Upper lobe of left lung (tissue), 6 donors: ENCODE data around the gene TMEM178B. TPM values are rescaled to one million over a fixed set of nuclear protein-coding genes. Genes with fewer than 3 reads are reported as not detected.

Source experiments
- ATAC-seq, 2 donors: fragments of 200-7000 bp; cut with Tn5 transposase; one replicate each; pipeline ENCODE4 v1.9.1; 2022; ENCODE audit warnings: mild to moderate bottlenecking in 2 of 2, moderate library complexity in 2 of 2; ENCODE audit not compliant: low FRiP score in 2 of 2
- DNase-seq, 2 donors: peaks; one replicate each; pipeline ENCODE4 v3.0.0-alpha.2; 2019 to 2020
- H3K27ac ChIP-seq, 4 donors: fragments of 200-600 bp; sonication (generic); one replicate each; pipeline ENCODE4 v1.5.1; 2016 to 2019
- H3K27me3 ChIP-seq, 4 donors: fragments of 200-600 bp; sonication (generic); one replicate each; pipeline ENCODE4 v1.5.1; 2017 to 2019
- H3K36me3 ChIP-seq, 4 donors: fragments of 200-600 bp; sonication (generic); one replicate each; pipeline ENCODE4 v1.5.1; 2016 to 2019
- H3K4me1 ChIP-seq, 4 donors: fragments of 200-600 bp; sonication (generic); one replicate each; pipeline ENCODE4 v1.5.1; 2018 to 2019
- H3K4me3 ChIP-seq, 4 donors: fragments of 200-600 bp; sonication (generic); one replicate each; pipeline ENCODE4 v1.5.1; 2017 to 2019; ENCODE audit warnings: mild to moderate bottlenecking in 2 of 4, moderate library complexity in 1 of 4
- H3K9me3 ChIP-seq, 4 donors: fragments of 200-600 bp; sonication (generic); one replicate each; pipeline ENCODE4 v1.5.1; 2018 to 2019
- EP300 ChIP-seq, 4 donors: sonication (generic); formaldehyde crosslinking; IDR thresholded peaks; one replicate each; pipeline ENCODE4 v1.5.1; 2017; ENCODE audit warnings: antibody characterized with exemption in 4 of 4, control low read depth in 2 of 4
- POLR2A ChIP-seq, 4 donors: fragments of 450-650 bp; IDR thresholded peaks; one replicate each; pipeline ENCODE4 v1.5.1; 2016 to 2017; ENCODE audit warnings: antibody characterized with exemption in 4 of 4, mild to moderate bottlenecking in 2 of 4
- POLR2AphosphoS5 ChIP-seq, 2 donors: sonication (generic); formaldehyde crosslinking; IDR thresholded peaks; one replicate each; pipeline ENCODE4 v1.5.1; 2017; ENCODE audit warnings: antibody characterized with exemption in 2 of 2
- WGBS, 2 donors: methylation state at CpG; one replicate each; pipeline ENCODE4 v1.1.5; 2017 to 2018; 5-methylcytosine and 5-hydroxymethylcytosine counted together
- total RNA-seq, 6 donors: library from RNA; depleted of rRNA in 4 of 6; stranded (reverse); fragments of >200 nt in 4 of 6; gene quantifications; one replicate each; pipeline versions ENCODE4 v1.1.0 to v1.2.1, GENCODE V29; 2016 to 2021
- TF ChIP-seq, protein P1 (sequence below), 6 experiments: fragments of 450-650 bp in 4 of 6; fragments of 200-600 bp in 2 of 6; sonication (generic) in 2 of 6; IDR thresholded peaks; one replicate each; pipeline ENCODE4 v1.5.1; 2016 to 2019; ENCODE audit warnings: antibody characterized with exemption in 6 of 6
- donor health status: DM: no; HTN: no; CAD: no; lungs with moderate emphysema.
- donor health status: DM: no; HTN: yes; CAD: no; lungs with severe emphysema.

TMEM178B gene
- total RNA-seq, 6 donors from 2014 or later = under 0.01 to 1.4 (median 0.32) TPM

DNA sequence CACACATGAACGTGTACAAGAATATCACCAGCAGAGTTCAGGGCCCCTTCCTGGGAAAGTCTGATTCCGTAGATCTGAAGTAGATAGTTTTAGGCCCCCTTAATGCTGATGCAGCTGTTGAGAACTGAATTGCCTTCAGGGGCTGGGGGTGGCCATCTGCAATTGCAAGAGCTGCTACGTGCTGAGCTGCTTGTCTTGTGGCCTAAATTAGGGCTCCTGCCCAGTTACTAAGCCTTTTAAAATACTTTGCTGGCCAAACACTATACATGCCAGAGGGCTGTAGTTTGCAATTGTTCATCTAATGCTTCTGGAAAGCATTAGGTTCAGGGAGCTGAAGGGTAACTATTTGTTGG lies 71.7 kb downstream of the TMEM178B start:
- H3K4me3 ChIP-seq = no peak overlapping the region
- H3K27ac ChIP-seq = no peak overlapping the region
- DNase-seq (no peak), ATAC-seq (no peak)
- TF ChIP-seq, protein P1, sequence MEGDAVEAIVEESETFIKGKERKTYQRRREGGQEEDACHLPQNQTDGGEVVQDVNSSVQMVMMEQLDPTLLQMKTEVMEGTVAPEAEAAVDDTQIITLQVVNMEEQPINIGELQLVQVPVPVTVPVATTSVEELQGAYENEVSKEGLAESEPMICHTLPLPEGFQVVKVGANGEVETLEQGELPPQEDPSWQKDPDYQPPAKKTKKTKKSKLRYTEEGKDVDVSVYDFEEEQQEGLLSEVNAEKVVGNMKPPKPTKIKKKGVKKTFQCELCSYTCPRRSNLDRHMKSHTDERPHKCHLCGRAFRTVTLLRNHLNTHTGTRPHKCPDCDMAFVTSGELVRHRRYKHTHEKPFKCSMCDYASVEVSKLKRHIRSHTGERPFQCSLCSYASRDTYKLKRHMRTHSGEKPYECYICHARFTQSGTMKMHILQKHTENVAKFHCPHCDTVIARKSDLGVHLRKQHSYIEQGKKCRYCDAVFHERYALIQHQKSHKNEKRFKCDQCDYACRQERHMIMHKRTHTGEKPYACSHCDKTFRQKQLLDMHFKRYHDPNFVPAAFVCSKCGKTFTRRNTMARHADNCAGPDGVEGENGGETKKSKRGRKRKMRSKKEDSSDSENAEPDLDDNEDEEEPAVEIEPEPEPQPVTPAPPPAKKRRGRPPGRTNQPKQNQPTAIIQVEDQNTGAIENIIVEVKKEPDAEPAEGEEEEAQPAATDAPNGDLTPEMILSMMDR (IDR thresholded peaks at IDR 0.05) = no peak
- TF ChIP-seq EP300 (IDR thresholded peaks at IDR 0.05) (no peak), POLR2AphosphoS5 (IDR thresholded peaks at IDR 0.05) (no peak), POLR2A (IDR thresholded peaks at IDR 0.05) (no peak)
- no peaks in the 10 kb centered on the region for H3K27me3 ChIP-seq
- no peaks in the 10 kb centered on the region for H3K4me1 ChIP-seq
- 42 to 55% methylated on average over 2 to 3 of the region's 3 CpGs for WGBS, 2 donors
- no peaks in the 10 kb centered on the region for H3K36me3 ChIP-seq
- H3K9me3 ChIP-seq = peaks cover 0 to 6% (median 0%) of the 10 kb centered on the region in 4 donors

DNA sequence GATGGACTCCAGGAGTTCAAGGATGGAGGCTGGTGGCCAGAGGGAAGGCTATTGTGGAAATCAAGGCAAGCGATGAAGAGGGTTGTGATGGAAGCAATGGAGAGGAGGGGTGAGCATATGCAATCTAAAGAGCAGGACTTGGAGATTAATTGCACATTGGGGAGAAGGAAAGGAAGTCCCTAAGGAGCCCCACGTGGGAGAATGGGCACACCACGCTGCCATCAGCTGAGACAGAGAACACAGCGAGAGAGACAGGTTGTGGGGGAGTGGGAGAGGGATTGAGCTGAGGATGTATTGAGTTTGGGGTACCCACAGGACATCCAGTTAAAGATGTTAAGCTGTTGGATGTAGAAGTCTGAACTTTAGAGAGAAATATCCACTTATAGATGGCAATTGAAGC lies 73.6 kb downstream of the TMEM178B start:
- TF ChIP-seq, protein P1 (IDR thresholded peaks at IDR 0.05) = no peak
- TF ChIP-seq POLR2A (IDR thresholded peaks at IDR 0.05) = no peak
- TF ChIP-seq EP300 (IDR thresholded peaks at IDR 0.05) = no peak
- no peak for TF ChIP-seq POLR2AphosphoS5 (IDR thresholded peaks at IDR 0.05)
- no peaks in the 10 kb centered on the region for H3K4me1 ChIP-seq
- no peak overlapping the region for H3K27ac ChIP-seq
- H3K36me3 ChIP-seq = no peaks in the 10 kb centered on the region
- ATAC-seq = no peak
- H3K4me3 ChIP-seq = no peak overlapping the region
- 82 to 85% methylated on average over 4 of the region's 4 CpGs for WGBS, 2 donors
- H3K27me3 ChIP-seq = no peaks in the 10 kb centered on the region
- no peak for DNase-seq
- peaks cover 0 to 6% (median 0%) of the 10 kb centered on the region in 4 donors for H3K9me3 ChIP-seq

DNA sequence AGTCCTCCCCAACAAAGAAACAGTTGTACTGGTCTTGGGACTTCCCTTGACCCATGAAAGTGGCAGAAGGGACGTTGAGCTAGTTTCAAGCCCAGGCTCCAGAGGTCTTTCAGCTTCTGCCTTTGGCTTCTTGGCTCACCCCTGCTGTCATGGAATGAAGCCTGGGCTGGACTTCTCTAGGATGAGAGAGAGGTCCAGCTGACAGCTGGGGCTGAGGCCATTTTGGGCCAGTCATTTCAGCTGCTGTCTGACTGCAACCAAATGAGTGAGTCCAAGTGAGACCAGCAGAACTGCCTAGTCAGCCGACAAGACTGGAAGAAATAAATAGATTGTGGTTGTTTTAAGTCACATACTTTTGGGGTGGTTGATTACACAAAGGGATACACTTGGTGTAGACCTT lies 76.6 kb downstream of the TMEM178B start:
- Histone ChIP-seq H3K4me1 (no peaks in the 10 kb centered on the region), H3K36me3 (no peaks in the 10 kb centered on the region), H3K27ac (no peak overlapping the region), H3K27me3 (no peaks in the 10 kb centered on the region), H3K4me3 (no peak overlapping the region), H3K9me3 (no peaks in the 10 kb centered on the region)
- 62 to 70% methylated on average over 2 of the region's 2 CpGs for WGBS, 2 donors
- ATAC-seq = no peak
- no peak for TF ChIP-seq EP300 (IDR thresholded peaks at IDR 0.05)
- TF ChIP-seq POLR2A (IDR thresholded peaks at IDR 0.05) = no peak
- TF ChIP-seq POLR2AphosphoS5 (IDR thresholded peaks at IDR 0.05) = no peak
- TF ChIP-seq, protein P1 (IDR thresholded peaks at IDR 0.05) = no peak
- DNase-seq = no peak

DNA sequence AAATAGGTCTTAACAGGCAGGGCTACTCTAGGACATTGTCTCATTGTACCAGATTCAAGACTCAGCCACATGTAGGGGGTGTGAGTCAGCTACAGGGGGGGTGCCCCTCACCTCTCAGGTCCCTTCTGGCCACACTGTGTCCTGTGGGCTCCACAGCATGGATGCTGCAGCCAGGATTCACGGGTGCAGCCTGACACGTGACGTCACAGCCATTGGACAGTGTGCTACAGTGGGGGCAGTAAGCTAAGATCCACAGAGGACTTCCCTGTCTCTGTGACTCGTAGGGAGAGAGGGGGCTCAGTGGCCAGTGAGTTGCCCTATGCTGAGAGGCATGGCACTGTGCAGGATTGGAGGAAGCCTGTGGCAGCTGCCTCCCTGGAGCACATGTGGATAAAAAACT lies 77.9 kb downstream of the TMEM178B start:
- Histone ChIP-seq H3K36me3 (no peaks in the 10 kb centered on the region), H3K9me3 (no peaks in the 10 kb centered on the region), H3K4me1 (no peaks in the 10 kb centered on the region), H3K27ac (no peak overlapping the region), H3K27me3 (no peaks in the 10 kb centered on the region), H3K4me3 (no peak overlapping the region)
- WGBS, 2 donors = 84% methylated on average over 4 of the region's 4 CpGs; no CpG with 5 or more reads in 1 of the 2 donors
- no peak for ATAC-seq
- TF ChIP-seq POLR2A (IDR thresholded peaks at IDR 0.05) (no peak), POLR2AphosphoS5 (IDR thresholded peaks at IDR 0.05) (no peak), EP300 (IDR thresholded peaks at IDR 0.05) (no peak)
- TF ChIP-seq, protein P1 (IDR thresholded peaks at IDR 0.05) = no peak
- DNase-seq = peak in 1 of 2 donors; percentile 8

DNA sequence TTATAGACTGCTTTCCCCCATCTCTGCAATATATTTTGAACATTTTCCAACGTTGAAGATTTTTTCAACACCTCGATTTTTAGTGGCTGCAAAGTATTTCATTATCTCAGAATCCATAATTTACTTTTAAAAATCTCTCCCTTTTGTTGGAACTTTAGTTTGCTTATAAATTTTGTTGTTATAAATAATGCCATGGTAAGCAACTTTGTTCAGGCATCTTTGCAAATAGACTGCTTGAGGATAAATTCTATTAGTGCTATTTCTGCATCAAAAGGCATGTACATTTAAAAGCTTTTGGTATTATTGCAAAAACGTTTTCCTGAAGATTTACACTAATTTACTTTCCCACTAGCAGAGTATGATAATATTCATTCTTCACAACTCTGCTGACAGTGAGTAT lies 79.4 kb downstream of the TMEM178B start:
- DNase-seq (no peak), ATAC-seq (no peak)
- 49 to 60% methylated on average over 3 of the region's 3 CpGs for WGBS, 2 donors
- Histone ChIP-seq H3K27me3 (no peaks in the 10 kb centered on the region), H3K36me3 (no peaks in the 10 kb centered on the region), H3K4me1 (no peaks in the 10 kb centered on the region), H3K27ac (no peak overlapping the region), H3K4me3 (no peak overlapping the region), H3K9me3 (no peaks in the 10 kb centered on the region)
- TF ChIP-seq EP300 (IDR thresholded peaks at IDR 0.05) (no peak), POLR2A (IDR thresholded peaks at IDR 0.05) (no peak), POLR2AphosphoS5 (IDR thresholded peaks at IDR 0.05) (no peak)
- TF ChIP-seq, protein P1 (IDR thresholded peaks at IDR 0.05) = no peak
